ENCODE results near the gene TMED9.

GRCh38 chr5:177554474-177555111, 37.4 kb upstream of the TMED9 start, which contains the start of gene FAM193B:
- TF ChIP-seq YY1 (IDR thresholded peaks at IDR 0.05; ENCODE audit: insufficient read depth, insufficient read length), result peak; percentile 97
- TF ChIP-seq ZNF274 (IDR thresholded peaks at IDR 0.05; ENCODE audit: low read depth, low read length), result no peak
- TF ChIP-seq SUZ12 (IDR thresholded peaks at IDR 0.05; ENCODE audit: extremely low read depth, insufficient read depth, insufficient read length), result no peak
